H1 (cell line): ENCODE results near the gene SCN3B. TPM values are rescaled to one million over a fixed set of nuclear protein-coding genes. Genes with fewer than 3 reads are reported as not detected.

Experiments
- CTCF ChIA-PET: fragments of 300-600 bp; sonication (Branson Sonifier 250); formaldehyde crosslinking; loops from one replicate; lab custom pipeline; 2021; ENCODE audit not compliant: partially characterized antibody; lab: Charles Lee
- POLR2A ChIA-PET: fragments of 300-600 bp; sonication (Branson Sonifier 250); formaldehyde crosslinking; loops from one replicate; lab custom pipeline; 2021; ENCODE audit warnings: inconsistent platforms; ENCODE audit not compliant: partially characterized antibody; lab: Charles Lee
- DNase-seq, 2 experiments: peaks; one replicate each; pipeline versions ENCODE4 v3.0.0 to v3.0.0-alpha.2; 2010 to 2022; ENCODE audit warnings: low spot score in 2 of 2, low read depth in 1 of 2, mixed read lengths in 1 of 2
- FAIRE-seq: peaks from 2 replicates; lab custom pipeline; 2011; peaks lifted over from hg19 to GRCh38; lab: Jason Lieb, UNC
- H2AFZ ChIP-seq: 2 replicates; pipeline ENCODE4 v1.8.1; 2012; ENCODE audit warnings: low read length, inconsistent platforms
- H2AK5ac ChIP-seq: 2 replicates; pipeline ENCODE4 v1.6.1; 2013; ENCODE audit warnings: low read depth, low read length
- H2BK120ac ChIP-seq: replicated peaks from 2 replicates; pipeline ENCODE3; 2013; ENCODE audit warnings: low read depth, low read length, inconsistent platforms
- H2BK12ac ChIP-seq: 2 replicates; pipeline ENCODE4 v1.6.1; 2013; ENCODE audit warnings: low read depth, low read length
- H2BK15ac ChIP-seq: 2 replicates; pipeline ENCODE4 v1.6.1; 2013; ENCODE audit warnings: low read length
- H2BK20ac ChIP-seq: 2 replicates; pipeline ENCODE4 v1.6.1; 2013; ENCODE audit warnings: low read length
- H2BK5ac ChIP-seq: 2 replicates; pipeline ENCODE4 v1.6.1; 2013; ENCODE audit warnings: low read depth, low read length
- H3K14ac ChIP-seq: 2 replicates; pipeline ENCODE4 v1.6.1; 2013; ENCODE audit warnings: inconsistent platforms; ENCODE audit not compliant: insufficient read length
- H3K18ac ChIP-seq: 2 replicates; pipeline ENCODE4 v1.6.1; 2013; ENCODE audit warnings: low read length; ENCODE audit errors: extremely low read depth
- H3K23ac ChIP-seq: 2 replicates; pipeline ENCODE4 v1.6.1; 2013; ENCODE audit warnings: inconsistent platforms; ENCODE audit not compliant: insufficient read length
- H3K23me2 ChIP-seq: 2 replicates; pipeline ENCODE4 v1.6.1; 2013; ENCODE audit warnings: low read depth, low read length
- H3K27ac ChIP-seq: 2 replicates; pipeline ENCODE4 v1.6.1; 2011; ENCODE audit warnings: low read depth, low read length, inconsistent platforms
- H3K27me3 ChIP-seq, 4 experiments: replicated peaks in 1 of 4; 1 replicate in 1 of 4; 2 replicates in 3 of 4; pipeline versions ENCODE4 v1.6.1 to v1.8.1; 2011 to 2013; ENCODE audit warnings: low read length in 3 of 4, mild to moderate bottlenecking in 3 of 4, inconsistent platforms in 2 of 4, mixed read lengths in 2 of 4, moderate library complexity in 1 of 4; ENCODE audit not compliant: control insufficient read depth in 3 of 4, insufficient read depth in 3 of 4; ENCODE audit errors: extremely low read depth in 1 of 4
- H3K36me3 ChIP-seq, 4 experiments: 2 replicates each; pipeline versions ENCODE4 v1.6.1 to v1.8.1; 2011 to 2013; ENCODE audit warnings: mild to moderate bottlenecking in 4 of 4, low read length in 3 of 4, moderate library complexity in 2 of 4, control low read depth in 1 of 4, inconsistent platforms in 1 of 4; ENCODE audit not compliant: insufficient read depth in 4 of 4, control insufficient read depth in 2 of 4
- H3K4ac ChIP-seq: replicated peaks from 2 replicates; pipeline ENCODE3; 2013; ENCODE audit warnings: low read length, low read depth, mixed read lengths, inconsistent platforms; ENCODE audit not compliant: insufficient read length
- H3K4me1 ChIP-seq, 4 experiments: replicated peaks in 1 of 4; 1 replicate in 1 of 4; 2 replicates in 3 of 4; pipeline versions ENCODE4 v1.6.1 to v1.8.1; 2011 to 2013; ENCODE audit warnings: low read length in 3 of 4, inconsistent platforms in 2 of 4, mixed read lengths in 1 of 4; ENCODE audit not compliant: insufficient read depth in 4 of 4, control insufficient read depth in 3 of 4
- H3K4me2 ChIP-seq, 2 experiments: 2 replicates each; pipeline versions ENCODE4 v1.6.1 to v1.8.1; 2011 to 2013; ENCODE audit warnings: low read depth in 2 of 2, low read length in 2 of 2, control low read depth in 1 of 2, inconsistent platforms in 1 of 2, mild to moderate bottlenecking in 1 of 2; ENCODE audit not compliant: insufficient read depth in 1 of 2
- H3K4me3 ChIP-seq, 4 experiments: fragments of 200-600, 300-600 bp in 1 of 4; sonication (generic), shearing (Covaris generic), sonication (Bioruptor Twin) in 1 of 4; 2 replicates each; pipeline versions ENCODE4 v1.5.1 to v1.8.1; 2011 to 2016; ENCODE audit warnings: low read length in 4 of 4, low read depth in 3 of 4, control low read depth in 2 of 4, inconsistent platforms in 2 of 4, mild to moderate bottlenecking in 2 of 4, mixed read lengths in 1 of 4, moderate library complexity in 1 of 4; ENCODE audit not compliant: insufficient read depth in 2 of 4; ENCODE audit errors: extremely low read depth in 1 of 4
- H3K56ac ChIP-seq: replicated peaks from 2 replicates; pipeline ENCODE3; 2013; ENCODE audit warnings: low read depth, mild to moderate bottlenecking, mixed read lengths, low read length, inconsistent platforms; ENCODE audit not compliant: insufficient read length
- H3K79me1 ChIP-seq: 2 replicates; pipeline ENCODE4 v1.6.1; 2013; ENCODE audit warnings: low read depth, low read length, control low read depth
- H3K79me2 ChIP-seq, 2 experiments: 2 replicates each; pipeline versions ENCODE4 v1.6.1 to v1.8.1; 2012 to 2013; ENCODE audit warnings: low read length in 2 of 2, mild to moderate bottlenecking in 2 of 2, inconsistent platforms in 1 of 2; ENCODE audit not compliant: insufficient read depth in 2 of 2, control insufficient read depth in 1 of 2
- H3K9ac ChIP-seq, 4 experiments: replicated peaks in 1 of 4; 1 replicate in 1 of 4; 2 replicates in 3 of 4; pipeline versions ENCODE4 v1.6.1 to v1.8.1; 2011 to 2013; ENCODE audit warnings: low read depth in 3 of 4, low read length in 3 of 4, control low read depth in 2 of 4, mild to moderate bottlenecking in 2 of 4, moderate library complexity in 2 of 4, inconsistent platforms in 1 of 4; ENCODE audit errors: extremely low read depth in 1 of 4
- H3K9me3 ChIP-seq, 2 experiments: 2 replicates each; pipeline versions ENCODE4 v1.6.1 to v1.8.1; 2012 to 2013; ENCODE audit warnings: mild to moderate bottlenecking in 2 of 2, moderate library complexity in 2 of 2, control low read depth in 1 of 2, inconsistent platforms in 1 of 2, low read depth in 1 of 2, low read length in 1 of 2, mixed read lengths in 1 of 2; ENCODE audit not compliant: insufficient read depth in 2 of 2
- H4K20me1 ChIP-seq, 2 experiments: replicated peaks in 1 of 2; 2 replicates each; pipeline versions ENCODE3 to v1.8.1; 2011 to 2013; ENCODE audit warnings: inconsistent platforms in 2 of 2, low read length in 2 of 2, mild to moderate bottlenecking in 1 of 2; ENCODE audit not compliant: insufficient read depth in 2 of 2, control insufficient read depth in 1 of 2
- H4K5ac ChIP-seq: 2 replicates; pipeline ENCODE4 v1.6.1; 2013; ENCODE audit warnings: low read length, low read depth, mixed read lengths, inconsistent platforms; ENCODE audit not compliant: insufficient read length
- H4K8ac ChIP-seq: 2 replicates; pipeline ENCODE4 v1.8.0; 2013; ENCODE audit warnings: mild to moderate bottlenecking, moderate library complexity, low read length, inconsistent platforms; ENCODE audit not compliant: insufficient read depth; ENCODE audit errors: extremely low read depth
- H4K91ac ChIP-seq: replicated peaks from 2 replicates; pipeline ENCODE3; 2013; ENCODE audit warnings: low read length, mixed read lengths, inconsistent platforms; ENCODE audit not compliant: insufficient read length
- CBX5 ChIP-seq: fragments of 300-800, 300-1000 bp; sonication (generic); IDR thresholded peaks from 2 replicates; pipeline ENCODE4 v1.7.1; 2016; ENCODE audit warnings: antibody characterized with exemption, low read length, low read depth
- CREB1 ChIP-seq: IDR thresholded peaks from 2 replicates; pipeline ENCODE4 v1.6.1; 2012; ENCODE audit warnings: inconsistent platforms
- EP300 ChIP-seq, 2 experiments: IDR thresholded peaks; 1 replicate in 1 of 2; 2 replicates in 1 of 2; pipeline ENCODE4 v1.6.1; 2011 to 2012; ENCODE audit warnings: low read depth in 2 of 2, low read length in 2 of 2, mild to moderate bottlenecking in 2 of 2, borderline replicate concordance in 1 of 2, inconsistent platforms in 1 of 2, moderate library complexity in 1 of 2
- FOSL1 ChIP-seq: IDR thresholded peaks from 2 replicates; pipeline ENCODE4 v1.6.1; 2011; ENCODE audit warnings: mild to moderate bottlenecking, low read depth, low read length, moderate library complexity; ENCODE audit not compliant: insufficient read depth
- GABPA ChIP-seq: IDR thresholded peaks from 2 replicates; pipeline ENCODE4 v1.6.1; 2011; ENCODE audit warnings: mild to moderate bottlenecking, low read length, moderate library complexity, borderline replicate concordance; ENCODE audit not compliant: insufficient read depth
- GTF2F1 ChIP-seq: IDR thresholded peaks from 2 replicates; pipeline ENCODE4 v1.6.1; 2012; ENCODE audit warnings: low read depth, low read length, improper control_type of control experiment, borderline replicate concordance
- JUND ChIP-seq: IDR thresholded peaks from 2 replicates; pipeline ENCODE4 v1.6.1; 2011; ENCODE audit warnings: mild to moderate bottlenecking, improper control_type of control experiment, low read length
- KDM1A ChIP-seq: fragments of 200-600, 300-600 bp; sonication (generic); IDR thresholded peaks from 2 replicates; pipeline ENCODE4 v1.7.1; 2016; ENCODE audit warnings: mild to moderate bottlenecking, low read length, borderline replicate concordance
- RAD21 ChIP-seq, 2 experiments: IDR thresholded peaks in 1 of 2; conservative IDR thresholded peaks in 1 of 2; 2 replicates each; pipeline ENCODE4 v1.6.1; 2011; ENCODE audit warnings: low read depth in 2 of 2, low read length in 2 of 2, improper control_type of control experiment in 1 of 2, inconsistent platforms in 1 of 2, mild to moderate bottlenecking in 1 of 2, moderate library complexity in 1 of 2
- RXRA ChIP-seq: IDR thresholded peaks from 2 replicates; pipeline ENCODE4 v1.6.1; 2011; ENCODE audit warnings: low read depth, mild to moderate bottlenecking, low read length, moderate library complexity; ENCODE audit not compliant: insufficient read depth
- TBP ChIP-seq: IDR thresholded peaks from 2 replicates; pipeline ENCODE4 v1.6.1; 2011; ENCODE audit warnings: low read depth, low read length, improper control_type of control experiment
- WGBS, 2 experiments: shearing (Covaris generic) in 1 of 2; methylation state at CpG; one replicate each; pipeline versions ENCODE4 v1.1.6 to v1.1.7; 2013 to 2015; ENCODE audit warnings: low lambda C conversion rate in 2 of 2, mixed read lengths in 2 of 2, inconsistent platforms in 1 of 2, low coverage in 1 of 2, missing lambda C conversion rate in 1 of 2; ENCODE audit not compliant: insufficient replicate concordance in 2 of 2, insufficient coverage in 1 of 2, insufficient read length in 1 of 2; ENCODE audit errors: extremely low coverage in 1 of 2, missing lambda C conversion rate in 1 of 2; 5-methylcytosine and 5-hydroxymethylcytosine counted together
- polyA plus RNA-seq, 7 experiments: library from polyadenylated mRNA; depleted of rRNA in 3 of 7; stranded (reverse) in 5 of 7; unstranded in 2 of 7; fragments of >200 nt in 5 of 7; fragments of 200-250 nt in 2 of 7; gene quantifications; 1 replicate in 5 of 7; 2 replicates in 1 of 7; 4 replicates in 1 of 7; pipeline versions ENCODE4 v1.2.1 to v1.2.3, GENCODE V29; 2011 to 2013; ENCODE audit warnings: missing spikeins in 2 of 7, mixed read lengths in 2 of 7
- total RNA-seq: library from RNA; stranded (reverse); fragmentation: NEBNext Ultra II Directional; extraction: Animal tissue kit (Norgen Biotek cat#: 25700); gene quantifications from 2 replicates; pipeline ENCODE4 v1.2.1, GENCODE V29; 2021
- TF ChIP-seq, protein P1 (sequence below): IDR thresholded peaks from 2 replicates; pipeline ENCODE4 v1.6.1; 2012; ENCODE audit warnings: inconsistent platforms
- TF ChIP-seq, protein P2 (sequence below): IDR thresholded peaks from 2 replicates; pipeline ENCODE4 v1.6.1; 2011; ENCODE audit warnings: low read depth, mild to moderate bottlenecking, low read length; ENCODE audit not compliant: insufficient read depth

The SCN3B gene
- total and polyA plus RNA-seq, 2 of the 8 experiments (the other 6 are each of a cell fraction or from before 2014, with no cell fraction given), result 0.67 to 1.1 TPM

DNA sequence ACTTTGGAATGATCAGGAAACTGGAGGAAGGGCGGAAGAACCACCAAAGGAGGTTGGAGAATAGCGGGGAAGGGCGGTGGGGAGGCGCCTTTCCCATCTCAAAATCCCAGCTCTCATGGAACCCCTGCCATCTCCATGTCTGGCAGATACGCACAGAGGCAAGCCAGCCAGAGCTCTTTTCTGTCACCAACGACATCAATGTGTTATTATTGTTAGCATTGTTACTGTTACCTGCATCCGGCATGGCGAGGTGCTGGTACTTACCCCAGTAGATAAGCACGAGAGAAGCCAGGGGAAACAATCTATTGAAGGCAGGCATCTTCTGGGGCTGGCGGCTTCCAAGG is 969 bp downstream of the SCN3B start:
- Histone ChIP-seq H2BK20ac (no peak overlapping the region), H2BK5ac (no peak overlapping the region), H2BK15ac (no peak overlapping the region), H3K9ac (no peak overlapping the region), H2AFZ (no peak overlapping the region; the same call in 1 of the 2 replicates), H3K27ac (no peak overlapping the region), H3K79me2 (no peaks in the 10 kb centered on the region), H3K4ac (no peak overlapping the region), H4K91ac (no peak overlapping the region), H3K14ac (no peak overlapping the region), H3K27me3 (peaks cover 8 to 32% (median 21%) of the 10 kb centered on the region in 4 experiments), H2AK5ac (no peak overlapping the region), H3K56ac (no peak overlapping the region), H4K8ac (no peak overlapping the region), H3K4me1 (peaks cover 0 to 3% (median 1%) of the 10 kb centered on the region in 4 experiments; a peak in 3 of 7 replicates), H3K4me2 (peak overlapping the region; percentile 81 to 93), H3K79me1 (no peaks in the 10 kb centered on the region), H3K18ac (no peak overlapping the region), H2BK120ac (no peak overlapping the region), H4K5ac (no peak overlapping the region), H2BK12ac (no peak overlapping the region), H3K9me3 (no peaks in the 10 kb centered on the region), H3K4me3 (peak overlapping the region; percentile 75 to 80 (median 78)), H4K20me1 (no peaks in the 10 kb centered on the region), H3K23ac (no peak overlapping the region), H3K36me3 (no peaks in the 10 kb centered on the region), H3K23me2 (peaks cover 7% of the 10 kb centered on the region; the same call in 1 of the 2 replicates)
- ChIA-PET CTCF (interaction anchor here (0.7 to 11.7 kb wide), 11 partner anchors 9 to 416 kb away, joined by 3 to 197 read pairs (median 4); no protein-coding TSS in a partner anchor), POLR2A (interaction anchor here (1.8 kb wide), 1 partner anchor 9 kb away, joined by 3 read pairs; no protein-coding TSS in a partner anchor)
- FAIRE-seq, result no peak
- DNase-seq, result no peak
- 14% methylated on average over 10 of the region's 10 CpGs; no CpG with 5 or more reads in 1 of the 2 experiments for WGBS, 2 experiments
- TF ChIP-seq CREB1 (no peak), KDM1A (no peak), RXRA (no peak), CBX5 (no peak), TBP (no peak), EP300 (IDR thresholded peaks at IDR 0.05; ENCODE audit: borderline replicate concordance in 1 of 2, low read depth in 2 of 2, low read length in 2 of 2) (no peak), JUND (no peak), RAD21 (IDR thresholded peaks at IDR 0.05 in 1 of 2, conservative IDR thresholded peaks at IDR 0.05 in 1 of 2; ENCODE audit: low read depth in 2 of 2, low read length in 2 of 2) (no peak), GABPA (no peak), FOSL1 (no peak), GTF2F1 (no peak)
- TF ChIP-seq, protein P1, sequence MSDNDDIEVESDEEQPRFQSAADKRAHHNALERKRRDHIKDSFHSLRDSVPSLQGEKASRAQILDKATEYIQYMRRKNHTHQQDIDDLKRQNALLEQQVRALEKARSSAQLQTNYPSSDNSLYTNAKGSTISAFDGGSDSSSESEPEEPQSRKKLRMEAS, result no peak
- TF ChIP-seq, protein P2, sequence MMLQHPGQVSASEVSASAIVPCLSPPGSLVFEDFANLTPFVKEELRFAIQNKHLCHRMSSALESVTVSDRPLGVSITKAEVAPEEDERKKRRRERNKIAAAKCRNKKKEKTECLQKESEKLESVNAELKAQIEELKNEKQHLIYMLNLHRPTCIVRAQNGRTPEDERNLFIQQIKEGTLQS, result no peak
